ENCODE measurements around the gene SBF2.

SBF2 gene

GRCh38 chr11:10288881-10289764 is 4.9 kb downstream of the SBF2 start:
- Histone ChIP-seq H3K4me1 (ENCODE audit: low read depth, poor library complexity, severe bottlenecking) (peaks cover 20% of the 10 kb centered on the region), H3K9ac (no peak overlapping the region), H3K79me2 (ENCODE audit: insufficient read depth, low read depth) (peaks cover 4% of the 10 kb centered on the region; the same call in 1 of the 2 replicates), H2AFZ (ENCODE audit: low read depth) (no peak overlapping the region), H3K27ac (no peak overlapping the region), H3K4me3 (IDR thresholded peaks at IDR 0.05; ENCODE audit: insufficient read depth, low read depth, low read length) (no peak overlapping the region), H3K27me3 (ENCODE audit: insufficient read depth, low read depth) (no peaks in the 10 kb centered on the region), H3K4me2 (no peak overlapping the region), H4K20me1 (ENCODE audit: insufficient read depth) (no peaks in the 10 kb centered on the region), H3K36me3 (ENCODE audit: insufficient read depth) (no peaks in the 10 kb centered on the region)
- TF ChIP-seq, protein P1, sequence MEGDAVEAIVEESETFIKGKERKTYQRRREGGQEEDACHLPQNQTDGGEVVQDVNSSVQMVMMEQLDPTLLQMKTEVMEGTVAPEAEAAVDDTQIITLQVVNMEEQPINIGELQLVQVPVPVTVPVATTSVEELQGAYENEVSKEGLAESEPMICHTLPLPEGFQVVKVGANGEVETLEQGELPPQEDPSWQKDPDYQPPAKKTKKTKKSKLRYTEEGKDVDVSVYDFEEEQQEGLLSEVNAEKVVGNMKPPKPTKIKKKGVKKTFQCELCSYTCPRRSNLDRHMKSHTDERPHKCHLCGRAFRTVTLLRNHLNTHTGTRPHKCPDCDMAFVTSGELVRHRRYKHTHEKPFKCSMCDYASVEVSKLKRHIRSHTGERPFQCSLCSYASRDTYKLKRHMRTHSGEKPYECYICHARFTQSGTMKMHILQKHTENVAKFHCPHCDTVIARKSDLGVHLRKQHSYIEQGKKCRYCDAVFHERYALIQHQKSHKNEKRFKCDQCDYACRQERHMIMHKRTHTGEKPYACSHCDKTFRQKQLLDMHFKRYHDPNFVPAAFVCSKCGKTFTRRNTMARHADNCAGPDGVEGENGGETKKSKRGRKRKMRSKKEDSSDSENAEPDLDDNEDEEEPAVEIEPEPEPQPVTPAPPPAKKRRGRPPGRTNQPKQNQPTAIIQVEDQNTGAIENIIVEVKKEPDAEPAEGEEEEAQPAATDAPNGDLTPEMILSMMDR (conservative IDR thresholded peaks at IDR 0.05; ENCODE audit: low read depth, low read length), result no peak

- Histone ChIP-seq H3K4me1 (ENCODE audit: low read depth, poor library complexity, severe bottlenecking) (peaks cover 17% of the 10 kb centered on the region), H3K9ac (no peak overlapping the region), H3K4me3 (IDR thresholded peaks at IDR 0.05; ENCODE audit: insufficient read depth, low read depth, low read length) (no peak overlapping the region), H3K27ac (no peak overlapping the region), H3K79me2 (ENCODE audit: insufficient read depth, low read depth) (peaks cover 10% of the 10 kb centered on the region; the same call in 1 of the 2 replicates), H3K36me3 (ENCODE audit: insufficient read depth) (no peaks in the 10 kb centered on the region), H2AFZ (ENCODE audit: low read depth) (no peak overlapping the region), H4K20me1 (ENCODE audit: insufficient read depth) (no peaks in the 10 kb centered on the region), H3K27me3 (ENCODE audit: insufficient read depth, low read depth) (no peaks in the 10 kb centered on the region), H3K4me2 (no peak overlapping the region)
- TF ChIP-seq, protein P1 (conservative IDR thresholded peaks at IDR 0.05; ENCODE audit: low read depth, low read length), result no peak
Observed at GRCh38 chr11:10287766-10288715, 6.0 kb downstream of the SBF2 start.

- Histone ChIP-seq H3K79me2 (ENCODE audit: insufficient read depth, low read depth) (peaks cover 10% of the 10 kb centered on the region; the same call in 1 of the 2 replicates), H2AFZ (ENCODE audit: low read depth) (no peak overlapping the region), H3K4me1 (ENCODE audit: low read depth, poor library complexity, severe bottlenecking) (peaks cover 10% of the 10 kb centered on the region), H3K27ac (no peak overlapping the region), H4K20me1 (ENCODE audit: insufficient read depth) (no peaks in the 10 kb centered on the region), H3K36me3 (ENCODE audit: insufficient read depth) (no peaks in the 10 kb centered on the region), H3K27me3 (ENCODE audit: insufficient read depth, low read depth) (no peaks in the 10 kb centered on the region), H3K4me3 (IDR thresholded peaks at IDR 0.05; ENCODE audit: insufficient read depth, low read depth, low read length) (no peak overlapping the region), H3K9ac (no peak overlapping the region), H3K4me2 (no peak overlapping the region)
- TF ChIP-seq, protein P1 (conservative IDR thresholded peaks at IDR 0.05; ENCODE audit: low read depth, low read length), result no peak
Observed at GRCh38 chr11:10287140-10287539, 6.9 kb downstream of the SBF2 start.

DNA sequence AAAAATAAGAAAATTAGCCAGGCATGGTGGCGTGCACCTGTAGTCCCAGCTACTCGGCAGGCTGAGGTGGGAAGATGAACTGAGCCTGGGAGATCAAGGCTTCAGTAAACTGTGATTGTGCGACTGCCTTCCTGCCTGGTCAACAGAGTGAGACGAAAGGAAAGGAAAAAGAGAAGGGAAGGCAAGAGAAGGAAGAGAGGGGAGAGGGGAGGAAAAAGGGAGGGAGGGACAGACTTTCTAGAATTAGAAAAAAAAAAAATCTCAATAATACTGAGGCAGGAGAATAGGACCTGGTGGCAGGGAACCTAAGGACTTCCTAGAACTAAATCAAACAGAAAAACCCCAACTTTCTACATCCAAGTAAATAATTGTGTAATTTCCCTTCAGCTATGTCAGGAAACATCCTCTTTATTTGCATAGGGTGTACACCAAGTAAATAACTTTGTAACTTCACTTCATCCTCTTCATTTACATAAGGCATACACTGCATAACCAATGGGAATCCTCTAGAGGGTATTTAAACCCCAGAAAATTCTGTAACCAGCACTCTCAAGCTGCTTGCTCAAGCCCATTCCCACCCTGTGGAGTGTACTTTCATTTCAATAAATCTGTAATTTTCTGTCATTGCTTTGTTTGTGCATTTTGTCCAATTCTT is 8.7 kb downstream of the SBF2 start:
- Histone ChIP-seq H3K79me2 (ENCODE audit: insufficient read depth, low read depth) (peaks cover 10% of the 10 kb centered on the region; the same call in 1 of the 2 replicates), H3K27ac (no peak overlapping the region), H3K4me2 (no peak overlapping the region), H3K9ac (no peak overlapping the region), H3K36me3 (ENCODE audit: insufficient read depth) (no peaks in the 10 kb centered on the region), H3K27me3 (ENCODE audit: insufficient read depth, low read depth) (no peaks in the 10 kb centered on the region), H3K4me3 (IDR thresholded peaks at IDR 0.05; ENCODE audit: insufficient read depth, low read depth, low read length) (no peak overlapping the region), H2AFZ (ENCODE audit: low read depth) (no peak overlapping the region), H3K4me1 (ENCODE audit: low read depth, poor library complexity, severe bottlenecking) (peaks cover 5% of the 10 kb centered on the region), H4K20me1 (ENCODE audit: insufficient read depth) (no peaks in the 10 kb centered on the region)
- TF ChIP-seq, protein P1 (conservative IDR thresholded peaks at IDR 0.05; ENCODE audit: low read depth, low read length), result no peak

Measured in KMS-11 (cell line).